IPS-20b (cell line): Measurements from ENCODE around the gene CTXN2.

ENCODE experiments used
- H3K27ac ChIP-seq: one replicate; pipeline ENCODE4 v1.5.1; 2013; ENCODE audit warnings: low read length
- H3K27me3 ChIP-seq: 2 replicates; pipeline ENCODE4 v1.6.1; 2013; ENCODE audit warnings: mild to moderate bottlenecking, low read length, inconsistent platforms; ENCODE audit not compliant: insufficient read depth
- H3K36me3 ChIP-seq: 2 replicates; pipeline ENCODE4 v1.6.1; 2013; ENCODE audit warnings: low read depth, mild to moderate bottlenecking, inconsistent platforms, low read length, moderate library complexity; ENCODE audit not compliant: insufficient read depth
- H3K4me1 ChIP-seq: 2 replicates; pipeline ENCODE4 v1.6.1; 2013; ENCODE audit warnings: mild to moderate bottlenecking, control low read depth, inconsistent platforms, low read length, moderate library complexity; ENCODE audit not compliant: insufficient read depth
- H3K4me3 ChIP-seq: 2 replicates; pipeline ENCODE4 v1.5.1; 2013; ENCODE audit warnings: mild to moderate bottlenecking, low read length, inconsistent platforms
- H3K9ac ChIP-seq: 2 replicates; pipeline ENCODE4 v1.6.1; 2013; ENCODE audit warnings: low read depth, mild to moderate bottlenecking, inconsistent platforms, low read length, moderate library complexity
- H3K9me3 ChIP-seq: 2 replicates; pipeline ENCODE4 v1.6.1; 2013; ENCODE audit warnings: mild to moderate bottlenecking, low read depth, low read length, inconsistent platforms; ENCODE audit not compliant: insufficient read depth

CTXN2 gene

DNA sequence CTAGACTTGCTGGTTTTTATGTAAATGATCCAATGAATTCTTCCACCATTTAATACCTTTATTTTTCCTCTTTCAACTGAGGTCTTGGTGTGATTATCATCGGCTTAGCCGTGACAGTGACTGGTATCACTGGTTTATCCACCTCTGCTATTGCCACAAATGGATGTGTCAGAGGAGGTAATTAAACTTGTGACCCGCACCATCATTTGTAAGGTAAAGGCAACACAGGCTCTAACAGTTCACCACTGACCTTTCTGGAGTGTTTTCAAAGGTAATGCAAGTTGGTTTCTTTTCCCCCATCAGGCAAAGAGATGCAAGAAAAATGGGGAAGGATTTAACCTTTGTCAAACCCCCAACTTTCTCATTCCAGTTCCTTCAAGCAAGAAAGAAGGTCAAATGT is 34.3 kb downstream of the CTXN2 start:
- H3K27ac ChIP-seq: no peak overlapping the region
- H3K27me3 ChIP-seq: no peaks in the 10 kb centered on the region
- H3K4me1 ChIP-seq: no peaks in the 10 kb centered on the region
- H3K4me3 ChIP-seq: no peak overlapping the region
- no peaks in the 10 kb centered on the region for H3K9me3 ChIP-seq
- no peak overlapping the region for H3K9ac ChIP-seq
- H3K36me3 ChIP-seq: no peaks in the 10 kb centered on the region

DNA sequence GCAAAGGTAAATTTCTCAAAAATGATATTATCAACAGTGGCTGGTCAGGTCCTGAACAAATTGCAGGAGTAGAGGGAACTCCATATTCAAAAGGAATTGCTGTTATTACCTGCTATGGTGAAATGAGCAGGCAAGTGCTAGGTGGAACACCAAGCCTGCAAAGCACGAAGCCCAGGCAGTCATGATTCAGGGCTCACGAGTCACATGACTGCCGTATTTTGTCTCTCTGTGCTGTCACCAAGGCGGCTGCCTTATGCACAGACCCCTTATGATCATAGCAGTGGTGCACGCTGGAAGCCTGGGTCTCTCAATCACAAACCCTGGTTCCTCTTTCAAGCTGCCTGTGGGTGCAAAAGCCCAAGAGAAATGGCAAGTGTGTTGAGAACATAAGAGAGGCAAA is 39.0 kb downstream of the CTXN2 start:
- Histone ChIP-seq H3K27me3 (no peaks in the 10 kb centered on the region), H3K9ac (no peak overlapping the region), H3K9me3 (no peaks in the 10 kb centered on the region), H3K27ac (no peak overlapping the region), H3K36me3 (no peaks in the 10 kb centered on the region), H3K4me3 (no peak overlapping the region), H3K4me1 (no peaks in the 10 kb centered on the region; the same call in 1 of the 2 replicates)

- Histone ChIP-seq H3K9me3 (no peaks in the 10 kb centered on the region), H3K9ac (no peak overlapping the region), H3K4me3 (no peak overlapping the region), H3K4me1 (no peaks in the 10 kb centered on the region; the same call in 1 of the 2 replicates), H3K27me3 (no peaks in the 10 kb centered on the region), H3K27ac (no peak overlapping the region), H3K36me3 (no peaks in the 10 kb centered on the region)
These were observed 41.8 kb downstream of the CTXN2 start for GRCh38 chr15:48233246-48233645.

GRCh38 chr15:48239334-48239733 is 47.9 kb downstream of the CTXN2 start:
- no peak overlapping the region for H3K4me3 ChIP-seq
- H3K9ac ChIP-seq: no peak overlapping the region
- H3K36me3 ChIP-seq: no peaks in the 10 kb centered on the region
- no peak overlapping the region for H3K27ac ChIP-seq
- no peaks in the 10 kb centered on the region for H3K9me3 ChIP-seq
- no peaks in the 10 kb centered on the region for H3K27me3 ChIP-seq
- H3K4me1 ChIP-seq: no peaks in the 10 kb centered on the region

DNA sequence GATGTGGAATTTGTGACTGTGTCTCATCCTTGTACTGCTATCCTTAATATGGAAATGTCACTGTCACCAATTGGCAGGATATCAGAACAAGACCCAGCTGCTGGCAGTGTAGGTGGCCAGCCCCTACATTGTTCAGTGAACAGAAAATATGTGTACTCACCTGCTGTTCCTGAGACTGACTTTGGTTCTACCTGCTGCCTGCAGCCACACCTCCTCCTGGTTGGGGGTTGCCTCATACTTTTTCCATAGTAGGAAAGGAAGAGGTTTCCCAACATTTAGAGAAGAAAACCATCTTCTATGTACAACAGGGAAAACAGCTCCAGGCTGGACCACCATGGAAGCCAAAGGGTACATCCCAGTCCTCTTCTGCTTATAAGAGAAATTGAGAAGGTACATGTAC is 50.5 kb downstream of the CTXN2 start:
- H3K4me1 ChIP-seq: no peaks in the 10 kb centered on the region
- H3K27ac ChIP-seq: no peak overlapping the region
- H3K9me3 ChIP-seq: no peaks in the 10 kb centered on the region
- H3K27me3 ChIP-seq: no peaks in the 10 kb centered on the region
- H3K9ac ChIP-seq: no peak overlapping the region
- H3K4me3 ChIP-seq: no peak overlapping the region
- H3K36me3 ChIP-seq: no peaks in the 10 kb centered on the region

DNA sequence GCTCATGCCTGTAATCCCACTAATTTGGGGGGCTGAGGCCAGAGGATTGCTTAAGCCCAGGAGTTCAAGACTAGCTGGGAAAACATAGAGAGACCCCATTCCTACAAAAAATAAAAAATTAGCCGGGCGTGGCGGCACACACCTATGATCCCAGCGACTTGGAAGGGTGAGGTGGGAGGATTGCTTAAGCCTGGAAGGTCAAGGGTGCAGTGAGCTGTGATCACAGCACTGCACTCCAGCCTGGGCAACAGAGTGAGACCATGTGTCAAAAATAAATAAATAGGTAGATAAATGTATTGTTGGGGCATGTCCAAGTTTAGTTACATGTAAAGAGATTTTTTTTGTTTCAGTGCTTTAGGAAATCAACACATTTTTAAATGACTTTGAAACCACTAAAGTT is 51.1 kb downstream of the CTXN2 start:
- no peaks in the 10 kb centered on the region for H3K4me1 ChIP-seq
- H3K9me3 ChIP-seq: no peaks in the 10 kb centered on the region
- H3K9ac ChIP-seq: no peak overlapping the region
- H3K27me3 ChIP-seq: no peaks in the 10 kb centered on the region
- H3K4me3 ChIP-seq: no peak overlapping the region
- no peaks in the 10 kb centered on the region for H3K36me3 ChIP-seq
- H3K27ac ChIP-seq: no peak overlapping the region

GRCh38 chr15:48244921-48245320 is 53.5 kb downstream of the CTXN2 start:
- Histone ChIP-seq H3K36me3 (no peaks in the 10 kb centered on the region), H3K4me3 (no peak overlapping the region), H3K27me3 (no peaks in the 10 kb centered on the region), H3K9me3 (no peaks in the 10 kb centered on the region), H3K27ac (no peak overlapping the region), H3K4me1 (no peaks in the 10 kb centered on the region), H3K9ac (no peak overlapping the region)

DNA sequence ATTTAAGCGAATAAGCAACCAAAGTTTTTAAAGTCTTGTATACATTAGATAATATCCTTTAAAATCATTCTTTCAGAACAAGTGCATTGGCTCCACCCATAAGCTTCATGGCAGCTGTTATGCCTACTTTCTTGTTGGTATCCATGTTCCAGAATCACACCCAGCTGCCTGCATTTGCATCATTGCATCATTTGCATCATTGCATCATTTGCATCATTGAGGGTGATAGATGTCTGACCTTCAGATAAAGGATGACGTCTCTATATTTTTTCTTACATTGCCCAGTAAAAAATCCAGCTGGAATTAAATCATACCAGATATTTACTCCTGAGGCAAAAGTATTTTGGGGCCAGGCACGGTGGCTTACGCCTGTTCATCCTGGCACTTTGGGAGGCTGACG is 56.9 kb downstream of the CTXN2 start:
- H3K4me1 ChIP-seq: no peaks in the 10 kb centered on the region
- H3K27ac ChIP-seq: no peak overlapping the region
- H3K36me3 ChIP-seq: no peaks in the 10 kb centered on the region
- H3K9me3 ChIP-seq: no peaks in the 10 kb centered on the region
- no peak overlapping the region for H3K4me3 ChIP-seq
- H3K27me3 ChIP-seq: no peaks in the 10 kb centered on the region
- H3K9ac ChIP-seq: no peak overlapping the region

DNA sequence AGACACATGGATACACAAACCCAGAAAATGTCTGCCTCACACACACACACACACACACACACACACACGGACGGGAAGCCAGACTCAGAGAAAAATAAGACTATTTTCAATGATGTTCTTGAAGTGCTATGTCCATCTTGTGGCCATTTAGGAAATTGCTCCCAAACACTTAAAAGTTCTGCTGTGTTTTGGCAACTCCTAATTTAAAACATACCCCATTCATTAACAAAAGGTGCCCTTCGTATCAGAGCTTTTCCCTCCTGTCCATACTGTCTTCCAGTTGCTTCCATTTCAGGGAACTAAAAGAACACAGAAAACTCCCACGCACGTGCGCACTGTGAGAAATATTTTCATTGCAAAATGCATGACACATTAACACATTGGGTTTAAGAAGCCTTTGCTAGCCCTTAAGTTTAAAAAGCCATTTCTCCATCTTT is 59.2 kb downstream of the CTXN2 start:
- H3K36me3 ChIP-seq: no peaks in the 10 kb centered on the region
- H3K27ac ChIP-seq: no peak overlapping the region
- no peaks in the 10 kb centered on the region for H3K4me1 ChIP-seq
- no peaks in the 10 kb centered on the region for H3K9me3 ChIP-seq
- no peak overlapping the region for H3K9ac ChIP-seq
- H3K27me3 ChIP-seq: no peaks in the 10 kb centered on the region
- no peak overlapping the region for H3K4me3 ChIP-seq

- Histone ChIP-seq H3K27ac (no peak overlapping the region), H3K9me3 (no peaks in the 10 kb centered on the region), H3K4me1 (no peaks in the 10 kb centered on the region), H3K4me3 (no peak overlapping the region), H3K9ac (no peak overlapping the region), H3K36me3 (no peaks in the 10 kb centered on the region), H3K27me3 (no peaks in the 10 kb centered on the region)
These were observed 61.7 kb downstream of the CTXN2 start for GRCh38 chr15:48253172-48253571.
